ENCODE results near the gene IDI1.
"Not testable (repeated sequence)": the region's sequence is repeated elsewhere in the genome, so short reads cannot be mapped to it uniquely, and the experiment has no call there.

Gene IDI1

DNA sequence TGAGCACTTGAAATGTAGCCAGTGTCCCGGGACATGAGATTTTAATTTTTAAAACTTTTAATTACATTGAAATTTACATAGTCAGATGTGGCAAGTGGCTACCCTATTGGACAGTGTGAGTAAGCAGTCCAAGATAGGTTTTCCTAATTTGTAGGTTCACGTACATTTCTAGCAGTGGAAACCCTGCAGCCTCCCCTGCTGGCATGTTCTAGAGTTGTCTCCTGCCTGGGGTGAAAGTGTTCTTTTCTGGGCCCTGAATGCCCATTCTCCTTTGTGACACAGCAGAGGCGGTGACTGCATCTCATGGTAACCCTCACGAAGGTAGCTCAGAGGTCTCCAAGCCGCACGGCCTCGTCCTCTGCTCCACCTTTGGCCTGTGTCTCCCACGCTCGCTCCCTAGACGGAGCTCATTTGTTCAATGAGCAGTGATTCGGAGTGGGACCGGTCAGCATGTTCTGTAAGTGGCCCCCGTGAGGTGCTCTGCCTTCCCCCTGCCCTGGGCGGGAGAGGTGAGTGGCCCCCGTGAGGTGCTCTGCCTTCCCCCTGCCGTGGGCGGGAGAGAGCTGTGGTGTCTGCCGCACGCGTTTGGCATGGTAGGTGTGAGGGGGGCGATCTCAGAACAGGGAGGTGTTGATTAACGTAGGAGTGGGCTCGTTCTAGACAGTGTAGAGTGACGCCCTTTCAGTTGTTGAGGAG lies 25.3 kb upstream of the IDI1 start:
- no peak for DNase-seq (ENCODE audit: low read depth, low spot score)

DNA sequence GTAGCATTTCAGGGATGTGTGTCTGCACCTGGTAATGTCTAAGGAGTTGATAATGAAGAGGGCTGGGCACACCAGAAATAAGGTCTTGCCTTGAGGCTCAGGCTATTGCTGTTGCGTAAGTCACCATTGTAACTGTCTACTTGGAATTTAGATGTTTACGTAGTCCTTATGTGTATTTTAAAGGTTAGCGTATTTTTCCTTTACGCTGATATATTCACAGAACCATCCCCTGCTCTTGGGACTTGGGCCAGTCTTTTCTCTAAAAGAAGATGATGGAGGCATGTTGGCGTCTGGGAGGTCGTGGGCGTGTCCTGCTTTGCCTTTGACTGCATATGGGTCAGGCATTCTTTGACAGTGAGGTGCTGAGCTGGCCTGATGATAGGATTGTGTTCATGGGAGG lies 22.0 kb upstream of the IDI1 start:
- no peaks in the 10 kb centered on the region for H3K36me3 ChIP-seq (ENCODE audit: insufficient read depth, low read length)
- H3K27ac ChIP-seq = no peak overlapping the region
- TF ChIP-seq FOXP2 (optimal IDR thresholded peaks at IDR 0.05; ENCODE audit: control extremely low read depth, extremely low read length, insufficient read depth) = no peak
- no peak for TF ChIP-seq POLR2AphosphoS5 (IDR thresholded peaks at IDR 0.05; ENCODE audit: borderline replicate concordance, low read depth, low read length)
- DNase-seq (ENCODE audit: low read depth, low spot score) = no peak
- no peak overlapping the region for H3K9ac ChIP-seq (ENCODE audit: insufficient read length)
- H3K9me3 ChIP-seq (ENCODE audit: low read depth, low read length) = no peaks in the 10 kb centered on the region
- no peak overlapping the region for H3K4me3 ChIP-seq

More for the DNA sequence above, 25.3 kb upstream of the IDI1 start:
- Histone ChIP-seq H3K36me3 (ENCODE audit: insufficient read depth, low read length) (no peaks in the 10 kb centered on the region), H3K9me3 (ENCODE audit: low read depth, low read length) (no peaks in the 10 kb centered on the region), H3K9ac (ENCODE audit: insufficient read length) (no peak overlapping the region), H3K4me3 (no peak overlapping the region), H3K27ac (no peak overlapping the region)
- TF ChIP-seq EZH2 (IDR thresholded peaks at IDR 0.05) = no peak
- TF ChIP-seq FOXP2 (optimal IDR thresholded peaks at IDR 0.05; ENCODE audit: control extremely low read depth, extremely low read length, insufficient read depth) = no peak
- TF ChIP-seq POLR2AphosphoS5 (IDR thresholded peaks at IDR 0.05; ENCODE audit: borderline replicate concordance, low read depth, low read length) = no peak

DNA sequence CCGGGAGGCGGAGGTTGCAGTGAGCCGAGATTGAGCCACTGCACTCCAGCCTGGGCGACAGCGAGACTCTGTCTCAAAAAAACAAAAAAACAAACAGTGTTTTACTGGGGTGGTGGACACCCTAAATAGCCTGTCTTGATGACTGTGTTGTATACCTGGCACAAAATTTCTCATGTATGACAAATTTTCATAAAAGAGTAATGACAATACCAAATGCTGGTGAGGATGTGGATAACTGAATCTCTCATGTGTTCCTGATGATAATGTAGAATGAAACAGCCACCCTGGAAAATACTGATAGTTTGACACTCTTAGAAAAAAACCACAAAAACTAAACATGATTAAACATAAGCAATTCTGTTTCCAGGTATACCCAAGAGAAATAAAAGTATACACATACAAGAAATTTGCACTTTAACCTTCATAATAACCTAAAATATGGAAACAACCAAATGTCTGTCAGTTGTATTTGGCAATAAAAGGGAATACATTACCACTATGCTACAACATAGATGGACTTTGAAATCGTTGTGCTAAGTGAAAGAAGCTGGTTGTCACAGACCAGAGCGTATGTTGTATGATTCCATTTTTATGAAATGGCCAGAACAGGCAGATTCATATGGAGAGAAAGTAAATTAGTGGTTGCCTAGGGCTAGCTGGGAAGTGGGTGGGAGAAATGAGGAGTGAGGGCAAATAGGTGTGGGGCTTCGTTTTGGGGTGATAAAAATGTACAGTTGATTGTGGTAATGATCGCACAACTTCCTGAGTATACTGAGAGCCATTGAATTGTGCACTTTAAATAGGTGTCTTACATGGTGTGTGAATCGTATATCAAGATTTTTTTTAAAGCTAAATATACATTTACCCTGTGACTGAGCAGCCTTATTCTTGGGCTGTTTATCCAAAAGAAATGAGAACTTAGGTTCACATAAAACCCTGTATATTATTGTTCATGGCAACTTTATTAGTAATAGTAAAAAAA lies 19.8 kb upstream of the IDI1 start:
- H3K4me3 ChIP-seq = no peak overlapping the region
- no peaks in the 10 kb centered on the region for H3K36me3 ChIP-seq (ENCODE audit: insufficient read depth, low read length)
- no peak overlapping the region for H3K9ac ChIP-seq (ENCODE audit: insufficient read length)
- no peaks in the 10 kb centered on the region for H3K9me3 ChIP-seq (ENCODE audit: low read depth, low read length)
- no peak for DNase-seq (ENCODE audit: low read depth, low spot score)
- no peak overlapping the region for H3K27ac ChIP-seq
- TF ChIP-seq POLR2AphosphoS5 (IDR thresholded peaks at IDR 0.05; ENCODE audit: borderline replicate concordance, low read depth, low read length) (no peak), FOXP2 (optimal IDR thresholded peaks at IDR 0.05; ENCODE audit: control extremely low read depth, extremely low read length, insufficient read depth) (no peak), EZH2 (IDR thresholded peaks at IDR 0.05) (no peak)

DNA sequence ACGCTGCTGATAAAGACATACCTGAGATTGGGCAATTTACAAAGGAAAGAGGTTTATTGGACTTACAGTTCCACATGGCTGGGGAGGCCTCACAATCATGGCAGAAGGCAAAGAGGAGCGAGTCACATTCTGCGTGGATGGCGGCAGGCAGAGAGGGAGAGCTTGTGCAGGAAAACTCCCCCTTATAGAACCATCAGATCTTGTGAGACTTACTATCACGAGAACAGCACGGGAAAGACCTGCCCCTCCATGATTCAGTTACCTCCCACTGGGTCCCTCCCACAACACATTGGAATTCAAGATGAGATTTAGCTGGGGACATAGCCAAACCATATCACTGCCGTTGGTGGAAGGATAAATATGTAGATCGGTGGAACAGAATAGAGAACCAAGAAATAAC lies 17.8 kb upstream of the IDI1 start:
- not testable (repeated sequence) for H3K36me3 ChIP-seq (ENCODE audit: insufficient read depth, low read length); H3K9ac ChIP-seq (ENCODE audit: insufficient read length); H3K4me3 ChIP-seq; DNase-seq (ENCODE audit: low read depth, low spot score); H3K9me3 ChIP-seq (ENCODE audit: low read depth, low read length); H3K27ac ChIP-seq

DNA sequence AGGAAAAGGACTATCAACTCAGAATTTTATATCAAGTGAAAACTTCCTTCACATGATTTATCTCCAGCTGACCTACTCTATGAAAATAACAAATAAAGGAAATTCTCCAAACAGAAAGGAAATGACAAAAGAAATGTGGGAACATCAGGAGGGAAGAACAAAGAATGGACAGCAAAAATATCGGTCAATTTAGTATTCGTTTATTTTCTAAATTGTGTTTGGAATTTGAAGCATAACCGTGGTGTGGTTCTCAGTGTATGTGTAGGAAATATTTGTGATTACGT lies 16.0 kb upstream of the IDI1 start:
- no peak overlapping the region for H3K9ac ChIP-seq (ENCODE audit: insufficient read length)
- H3K4me3 ChIP-seq = no peak overlapping the region
- no peaks in the 10 kb centered on the region for H3K9me3 ChIP-seq (ENCODE audit: low read depth, low read length)
- DNase-seq (ENCODE audit: low read depth, low spot score) = no peak
- TF ChIP-seq POLR2AphosphoS5 (IDR thresholded peaks at IDR 0.05; ENCODE audit: borderline replicate concordance, low read depth, low read length) (no peak), FOXP2 (optimal IDR thresholded peaks at IDR 0.05; ENCODE audit: control extremely low read depth, extremely low read length, insufficient read depth) (no peak), EZH2 (IDR thresholded peaks at IDR 0.05) (no peak)
- no peak overlapping the region for H3K27ac ChIP-seq
- no peaks in the 10 kb centered on the region for H3K36me3 ChIP-seq (ENCODE audit: insufficient read depth, low read length)

DNA sequence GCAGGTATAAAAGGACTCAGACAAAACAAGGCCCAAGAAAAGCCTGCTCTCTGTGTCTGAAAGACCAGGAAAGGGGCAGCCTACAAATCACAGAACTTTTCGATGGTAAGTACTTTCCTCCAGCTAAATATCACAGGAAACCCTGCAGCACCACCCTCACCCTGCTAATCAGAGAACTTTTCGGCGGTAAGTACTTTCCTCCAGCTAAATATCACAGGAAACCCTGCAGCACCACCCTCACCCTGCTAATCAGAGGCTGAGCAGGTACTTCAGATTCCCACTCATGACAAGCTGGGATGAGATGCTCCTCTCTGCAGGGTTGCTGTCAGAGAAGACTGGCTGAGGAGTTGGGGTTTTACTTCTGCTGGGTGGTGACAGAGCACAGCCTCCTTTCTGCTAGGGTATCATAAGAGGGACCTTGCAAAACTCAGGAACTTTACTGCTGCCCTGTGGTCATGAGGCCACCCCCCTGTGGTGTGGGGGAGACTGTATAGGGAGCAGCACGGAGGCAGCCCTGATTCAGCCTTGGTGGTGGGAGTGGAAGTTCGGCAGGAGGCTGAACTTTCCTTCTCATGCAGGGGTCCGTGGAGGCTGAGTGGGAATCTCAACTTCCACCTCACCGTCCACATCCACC lies 14.4 kb upstream of the IDI1 start:
- TF ChIP-seq POLR2AphosphoS5 (IDR thresholded peaks at IDR 0.05; ENCODE audit: borderline replicate concordance, low read depth, low read length) (no peak), EZH2 (IDR thresholded peaks at IDR 0.05) (no peak), FOXP2 (optimal IDR thresholded peaks at IDR 0.05; ENCODE audit: control extremely low read depth, extremely low read length, insufficient read depth) (no peak)
- H3K27ac ChIP-seq = no peak overlapping the region

DNA sequence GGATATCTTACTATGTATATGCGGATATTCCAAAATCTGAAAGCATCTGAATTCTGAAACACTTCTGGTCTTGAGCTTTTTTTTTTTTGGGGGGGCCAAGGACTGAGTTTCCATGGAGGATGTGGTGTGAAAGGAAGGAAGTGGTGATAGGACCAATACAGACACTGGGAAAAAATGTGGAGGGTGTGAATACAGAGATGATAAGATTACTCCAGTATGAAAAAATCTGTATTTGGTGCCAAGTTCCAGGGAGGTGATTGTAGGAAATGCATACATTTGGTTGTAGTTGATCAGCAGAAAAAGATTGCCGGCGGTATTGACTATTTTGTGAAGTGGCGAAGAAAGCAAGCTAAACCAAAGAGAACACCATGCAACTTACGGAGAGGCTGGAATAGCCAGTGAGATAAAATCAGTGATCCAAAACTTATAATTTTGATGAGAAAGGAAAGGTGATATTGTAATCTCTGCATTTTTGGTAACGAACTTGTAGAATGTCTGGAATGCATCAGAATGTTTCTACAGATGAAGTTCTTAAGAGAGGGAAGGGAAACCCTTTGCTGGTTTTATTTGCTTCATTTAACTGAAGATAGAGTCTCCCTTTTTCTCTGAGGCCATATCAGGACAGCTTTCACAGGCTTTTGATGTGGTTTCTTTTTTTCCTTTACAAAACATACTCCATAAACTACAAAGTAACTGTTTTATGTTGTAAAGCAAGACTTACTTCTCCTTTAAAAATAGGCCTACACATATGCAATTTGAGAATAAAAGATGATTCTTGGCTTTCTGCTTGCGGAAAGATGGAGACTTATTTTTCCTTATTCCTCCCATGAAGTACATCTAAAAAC lies 13.2 kb upstream of the IDI1 start:
- no peak for TF ChIP-seq POLR2AphosphoS5 (IDR thresholded peaks at IDR 0.05; ENCODE audit: borderline replicate concordance, low read depth, low read length)
- DNase-seq (ENCODE audit: low read depth, low spot score) = no peak
- Histone ChIP-seq H3K9me3 (ENCODE audit: low read depth, low read length) (no peaks in the 10 kb centered on the region), H3K36me3 (ENCODE audit: insufficient read depth, low read length) (no peaks in the 10 kb centered on the region), H3K9ac (ENCODE audit: insufficient read length) (no peak overlapping the region), H3K27ac (no peak overlapping the region), H3K4me3 (no peak overlapping the region)

More for the DNA sequence above, 14.4 kb upstream of the IDI1 start:
- Histone ChIP-seq H3K36me3 (ENCODE audit: insufficient read depth, low read length) (no peaks in the 10 kb centered on the region), H3K4me3 (no peak overlapping the region), H3K9ac (ENCODE audit: insufficient read length) (no peak overlapping the region), H3K9me3 (ENCODE audit: low read depth, low read length) (no peaks in the 10 kb centered on the region)
- no peak for DNase-seq (ENCODE audit: low read depth, low spot score)

DNA sequence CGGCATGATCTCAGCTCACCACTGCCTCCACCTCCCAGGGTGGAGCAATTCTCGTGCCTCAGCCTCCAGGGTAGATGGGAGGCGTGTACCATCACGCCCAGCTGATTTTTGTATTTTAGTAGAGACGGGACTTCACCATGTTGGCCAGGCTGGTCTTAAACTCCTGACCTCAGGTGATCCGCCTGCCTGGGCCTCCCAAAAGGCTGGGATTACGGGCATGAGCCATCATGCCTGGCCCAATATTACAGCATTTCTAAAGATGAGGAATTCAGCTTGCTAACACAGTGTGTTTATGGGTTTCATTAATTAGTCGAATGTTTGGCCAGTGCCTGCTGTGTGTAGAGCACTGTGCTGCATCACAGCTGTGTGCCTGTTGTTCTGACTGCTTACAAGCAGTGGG lies 11.0 kb upstream of the IDI1 start:
- Histone ChIP-seq H3K36me3 (ENCODE audit: insufficient read depth, low read length) (no peaks in the 10 kb centered on the region), H3K27ac (no peak overlapping the region), H3K9me3 (ENCODE audit: low read depth, low read length) (no peaks in the 10 kb centered on the region), H3K4me3 (no peak overlapping the region), H3K9ac (ENCODE audit: insufficient read length) (no peak overlapping the region)
- no peak for TF ChIP-seq EZH2 (IDR thresholded peaks at IDR 0.05)
- no peak for TF ChIP-seq POLR2AphosphoS5 (IDR thresholded peaks at IDR 0.05; ENCODE audit: borderline replicate concordance, low read depth, low read length)
- no peak for TF ChIP-seq FOXP2 (optimal IDR thresholded peaks at IDR 0.05; ENCODE audit: control extremely low read depth, extremely low read length, insufficient read depth)
- DNase-seq (ENCODE audit: low read depth, low spot score) = no peak
